CD4-positive, alpha-beta memory T cell (primary cell): ENCODE data around the gene FHIT. TPM values are rescaled to one million over a fixed set of nuclear protein-coding genes. Genes with fewer than 3 reads are reported as not detected.
"Not testable (repeated sequence)": the region's sequence is repeated elsewhere in the genome, so short reads cannot be mapped to it uniquely, and the experiment has no call there.

Experiments used
- CTCF ChIA-PET: fragments of 350-600 bp; sonication (Branson Sonifier 250); formaldehyde crosslinking; loops from one replicate; lab custom pipeline; 2021; ENCODE audit warnings: inconsistent platforms; ENCODE audit not compliant: partially characterized antibody; lab: Charles Lee
- POLR2A ChIA-PET: fragments of 350-600 bp; sonication (Branson Sonifier 250); formaldehyde crosslinking; loops from one replicate; lab custom pipeline; 2021; ENCODE audit not compliant: partially characterized antibody; lab: Charles Lee
- DNase-seq, 5 donors: peaks; one replicate each; pipeline versions ENCODE4 v3.0.0 to v3.0.0-alpha.2; 2020 to 2022; ENCODE audit warnings: mixed read lengths in 1 of 5
- H3K27ac ChIP-seq: one replicate; pipeline ENCODE4 v1.7.0; 2013; ENCODE audit warnings: low read depth, low read length
- H3K27me3 ChIP-seq: 2 replicates; pipeline ENCODE4 v1.7.0; 2013; ENCODE audit warnings: mild to moderate bottlenecking, low read length, moderate library complexity; ENCODE audit not compliant: insufficient read depth
- H3K36me3 ChIP-seq: 2 replicates; pipeline ENCODE4 v1.7.0; 2013; ENCODE audit warnings: mild to moderate bottlenecking, low read length, moderate library complexity; ENCODE audit not compliant: insufficient read depth
- H3K4me1 ChIP-seq: 2 replicates; pipeline ENCODE4 v1.7.0; 2013; ENCODE audit warnings: mild to moderate bottlenecking, low read length, moderate library complexity; ENCODE audit not compliant: insufficient read depth
- H3K4me3 ChIP-seq, 2 donors: one replicate each; pipeline ENCODE4 v1.7.0; 2013; ENCODE audit warnings: low read length in 2 of 2, mild to moderate bottlenecking in 1 of 2
- H3K9me3 ChIP-seq, 2 donors: one replicate each; pipeline ENCODE4 v1.7.0; 2013; ENCODE audit warnings: low read length in 2 of 2, control low read depth in 1 of 2; ENCODE audit not compliant: control insufficient read depth in 1 of 2
- H3K27ac Mint-ChIP-seq, 7 donors: one replicate each; pipeline ENCODE4 v1.8.0; 2020 to 2021; ENCODE audit warnings: mixed read lengths in 7 of 7, mild to moderate bottlenecking in 6 of 7, inconsistent platforms in 3 of 7, moderate library complexity in 3 of 7
- H3K27me3 Mint-ChIP-seq, 2 donors: one replicate each; pipeline ENCODE4 v1.8.0; 2020 to 2021; ENCODE audit warnings: mixed read lengths in 2 of 2
- H3K36me3 Mint-ChIP-seq, 2 donors: one replicate each; pipeline ENCODE4 v1.8.0; 2020 to 2021; ENCODE audit warnings: mixed read lengths in 2 of 2, inconsistent platforms in 1 of 2, mild to moderate bottlenecking in 1 of 2
- H3K4me1 Mint-ChIP-seq, 4 donors: one replicate each; pipeline ENCODE4 v1.8.0; 2020 to 2021; ENCODE audit warnings: mixed read lengths in 4 of 4, mild to moderate bottlenecking in 1 of 4
- H3K4me3 Mint-ChIP-seq, 8 donors: one replicate each; pipeline ENCODE4 v1.8.0; 2020 to 2021; ENCODE audit warnings: mixed read lengths in 8 of 8, mild to moderate bottlenecking in 7 of 8, moderate library complexity in 6 of 8, inconsistent platforms in 3 of 8
- H3K9me3 Mint-ChIP-seq, 8 donors: one replicate each; pipeline ENCODE4 v1.8.0; 2020 to 2021; ENCODE audit warnings: mixed read lengths in 8 of 8, mild to moderate bottlenecking in 5 of 8, inconsistent platforms in 3 of 8, moderate library complexity in 1 of 8
- intact Hi-C: fragments of 100-400 bp; cut with micrococcal nuclease; formaldehyde crosslinking; loops from one replicate; pipeline ENCODE4 v1.15.1; 2023
- polyA plus RNA-seq, 2 donors: library from polyadenylated mRNA; unstranded; fragments of 300-500 nt; fragmentation: Illumina TruSeq; gene quantifications; one replicate each; pipeline ENCODE4 v1.2.3, GENCODE V29; 2021
- total RNA-seq, 2 experiments: library from RNA; stranded (reverse); gene quantifications; one replicate each; pipeline ENCODE4 v1.2.3, GENCODE V29; 2021

The FHIT gene
- total and polyA plus RNA-seq, 4 experiments from 2014 or later: 8.5 to 58.7 (median 33.2) TPM

DNA sequence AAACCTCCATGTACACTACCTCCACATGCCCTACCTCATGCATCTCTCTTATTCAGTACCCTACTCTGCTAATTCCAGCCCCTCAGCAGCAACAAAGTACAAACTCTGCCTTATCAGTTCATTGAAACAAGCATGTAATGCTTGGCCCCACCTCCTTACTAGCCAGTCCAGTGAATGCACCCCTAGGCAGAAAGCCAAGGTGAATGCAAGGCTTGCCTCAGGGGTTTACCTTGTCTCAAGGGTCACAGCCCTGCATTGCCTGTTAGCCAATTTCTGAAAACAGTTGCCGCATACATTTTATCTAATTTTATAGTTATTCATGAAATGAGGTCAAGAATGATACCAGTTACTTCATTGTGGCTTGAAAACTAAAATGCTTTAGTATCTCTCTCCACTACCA, 576.4 kb downstream of the FHIT start:
- H3K27ac Mint-ChIP-seq: no peak overlapping the region
- Histone ChIP-seq H3K36me3 (no peaks in the 10 kb centered on the region), H3K4me1 (no peaks in the 10 kb centered on the region), H3K4me3 (no peak overlapping the region), H3K9me3 (no peaks in the 10 kb centered on the region), H3K27me3 (no peaks in the 10 kb centered on the region), H3K27ac (no peak overlapping the region)
- H3K27me3 Mint-ChIP-seq: peaks cover 0 to 1% of the 10 kb centered on the region in 2 donors
- DNase-seq: no peak
- no peaks in the 10 kb centered on the region for H3K36me3 Mint-ChIP-seq
- no peak overlapping the region for H3K4me3 Mint-ChIP-seq
- peaks cover 0 to 17% (median 1%) of the 10 kb centered on the region in 8 donors for H3K9me3 Mint-ChIP-seq
- POLR2A ChIA-PET: no interaction called here
- no peaks in the 10 kb centered on the region for H3K4me1 Mint-ChIP-seq
- CTCF ChIA-PET: no interaction called here
- intact Hi-C loops: no loop called here

DNA sequence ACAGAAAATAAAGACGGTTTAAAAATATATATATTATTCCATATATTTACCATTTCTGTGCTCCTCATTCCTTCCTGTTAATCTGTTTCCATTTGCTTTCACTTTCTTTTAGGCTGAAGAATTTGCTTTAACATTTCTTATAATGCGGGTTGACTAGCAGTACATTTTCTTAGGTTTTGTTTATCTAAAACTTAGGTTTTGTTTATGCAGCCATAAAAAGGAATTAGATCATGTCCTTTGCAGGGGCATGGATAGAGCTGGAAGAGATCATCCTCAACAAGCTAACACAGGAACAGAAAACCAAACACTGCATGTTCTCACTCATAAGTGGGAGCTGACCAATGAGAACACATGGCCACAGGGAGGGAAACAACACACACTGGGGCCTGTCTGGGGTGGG, 578.1 kb downstream of the FHIT start:
- Mint-ChIP-seq H3K27ac (peak overlapping the region in 1 of 7 donors; percentile 30), H3K4me1 (no peaks in the 10 kb centered on the region), H3K27me3 (peaks cover 0 to 1% of the 10 kb centered on the region in 2 donors), H3K36me3 (no peaks in the 10 kb centered on the region), H3K4me3 (no peak overlapping the region), H3K9me3 (peaks cover 0 to 19% (median 10%) of the 10 kb centered on the region in 8 donors)
- Histone ChIP-seq H3K4me1 (no peaks in the 10 kb centered on the region), H3K4me3 (no peak overlapping the region), H3K36me3 (no peaks in the 10 kb centered on the region), H3K27me3 (no peaks in the 10 kb centered on the region), H3K27ac (no peak overlapping the region), H3K9me3 (no peaks in the 10 kb centered on the region)
- ChIA-PET POLR2A (no interaction called here), CTCF (no interaction called here)
- intact Hi-C loops: no loop called here
- DNase-seq: no peak

DNA sequence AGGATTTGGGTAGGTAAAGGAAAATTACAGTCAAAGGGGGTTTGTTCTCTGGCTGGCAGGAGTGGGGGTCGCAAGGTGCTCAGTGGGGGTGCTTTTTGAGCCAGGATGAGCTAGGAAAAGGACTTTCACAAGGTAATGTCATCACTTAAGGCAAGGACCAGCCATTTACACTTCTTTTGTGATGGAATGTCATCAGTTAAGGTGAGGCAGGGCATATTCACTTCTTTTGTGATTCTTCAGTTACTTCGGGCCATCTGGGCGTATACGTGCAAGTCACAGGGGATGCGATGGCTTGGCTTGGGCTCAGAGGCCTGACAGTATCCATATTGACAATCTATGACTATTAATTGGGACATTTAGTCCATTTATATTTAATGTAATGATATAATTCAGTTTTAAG, 578.9 kb downstream of the FHIT start:
- POLR2A ChIA-PET, CTCF ChIA-PET, H3K4me3 Mint-ChIP-seq, H3K27me3 ChIP-seq, H3K27ac Mint-ChIP-seq, H3K36me3 Mint-ChIP-seq, H3K27me3 Mint-ChIP-seq, H3K4me1 ChIP-seq, H3K27ac ChIP-seq, H3K4me1 Mint-ChIP-seq, intact Hi-C loops, H3K9me3 ChIP-seq, DNase-seq, H3K4me3 ChIP-seq, H3K36me3 ChIP-seq: not testable (repeated sequence)
- H3K9me3 Mint-ChIP-seq: peaks cover 0 to 21% (median 10%) of the 10 kb centered on the region in 8 donors

DNA sequence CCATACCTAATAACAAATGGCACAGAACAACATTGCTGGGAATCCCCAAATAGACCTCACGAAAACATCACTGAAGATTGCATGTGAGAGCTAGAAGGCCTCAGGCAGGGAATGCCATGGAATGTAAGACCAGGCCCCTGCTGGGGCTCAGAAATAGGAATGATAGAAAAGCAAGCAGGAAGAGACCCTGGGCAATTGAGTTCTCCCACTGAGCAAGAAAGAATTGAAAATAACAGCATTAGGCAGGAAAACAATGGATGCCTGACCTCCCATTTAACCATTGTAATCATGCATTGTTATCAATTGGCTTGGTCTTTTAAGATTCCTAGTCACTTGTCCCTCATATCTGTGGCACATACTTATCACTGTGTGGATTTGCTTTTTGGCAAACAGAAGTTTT, 581.6 kb downstream of the FHIT start:
- Mint-ChIP-seq H3K27ac (no peak overlapping the region), H3K36me3 (peaks cover 0 to 3% of the 10 kb centered on the region in 2 donors), H3K4me1 (no peaks in the 10 kb centered on the region), H3K4me3 (no peak overlapping the region), H3K9me3 (peaks cover 2 to 32% (median 24%) of the 10 kb centered on the region in 8 donors), H3K27me3 (no peaks in the 10 kb centered on the region)
- intact Hi-C loops: no loop called here
- POLR2A ChIA-PET: no interaction called here
- Histone ChIP-seq H3K27ac (no peak overlapping the region), H3K4me3 (no peak overlapping the region), H3K36me3 (no peaks in the 10 kb centered on the region), H3K4me1 (no peaks in the 10 kb centered on the region), H3K9me3 (no peaks in the 10 kb centered on the region), H3K27me3 (no peaks in the 10 kb centered on the region)
- DNase-seq: no peak
- CTCF ChIA-PET: no interaction called here

DNA sequence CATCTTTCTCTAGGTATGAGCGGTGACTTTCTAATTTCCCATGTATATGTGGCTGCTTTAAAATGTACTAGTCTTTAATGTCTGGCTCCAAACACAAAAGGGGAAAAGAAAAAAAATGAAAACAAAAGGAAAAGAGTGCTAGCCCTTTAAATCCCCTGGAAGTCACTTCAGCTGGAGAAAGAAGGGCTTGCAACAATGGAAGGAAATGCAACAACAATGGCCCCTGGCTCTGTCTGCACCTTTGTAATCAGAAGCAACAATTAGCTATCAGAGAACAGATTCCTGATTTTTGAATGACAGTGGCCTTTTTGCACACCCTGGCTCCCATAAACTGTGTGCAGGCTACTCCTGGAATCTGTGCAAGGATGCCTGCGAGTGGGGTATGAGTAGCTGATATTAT, 591.2 kb downstream of the FHIT start:
- DNase-seq: no peak
- ChIA-PET CTCF (no interaction called here), POLR2A (no interaction called here)
- Histone ChIP-seq H3K27me3 (no peaks in the 10 kb centered on the region), H3K27ac (no peak overlapping the region), H3K36me3 (no peaks in the 10 kb centered on the region), H3K9me3 (no peaks in the 10 kb centered on the region), H3K4me3 (no peak overlapping the region), H3K4me1 (no peaks in the 10 kb centered on the region)
- H3K9me3 Mint-ChIP-seq: peaks cover 2 to 56% (median 24%) of the 10 kb centered on the region in 8 donors
- no peak overlapping the region for H3K4me3 Mint-ChIP-seq
- intact Hi-C loops: no loop called here
- H3K4me1 Mint-ChIP-seq: no peaks in the 10 kb centered on the region
- no peaks in the 10 kb centered on the region for H3K36me3 Mint-ChIP-seq
- no peaks in the 10 kb centered on the region for H3K27me3 Mint-ChIP-seq
- no peak overlapping the region for H3K27ac Mint-ChIP-seq

DNA sequence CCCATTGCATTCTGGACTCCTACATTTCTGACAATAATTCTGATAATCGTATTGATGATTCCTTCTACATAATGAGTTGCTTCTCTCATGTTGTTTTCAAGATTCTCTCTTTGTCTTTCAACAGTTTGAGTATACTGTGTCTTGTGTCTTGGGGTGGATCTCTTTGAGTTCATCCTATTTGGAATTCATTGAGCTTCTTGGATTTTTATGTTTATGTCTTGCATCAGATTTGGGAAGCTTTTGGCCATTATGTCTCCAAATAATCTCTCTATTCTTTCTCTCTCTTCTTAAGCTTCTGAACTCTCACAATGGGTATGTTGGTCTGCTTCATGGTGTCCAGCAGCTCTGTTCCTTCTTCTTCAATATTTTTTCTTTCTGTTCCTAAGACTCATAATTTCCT, 592.2 kb downstream of the FHIT start:
- H3K4me1 ChIP-seq: no peaks in the 10 kb centered on the region
- ChIA-PET CTCF (no interaction called here), POLR2A (no interaction called here)
- H3K27me3 ChIP-seq: no peaks in the 10 kb centered on the region
- Mint-ChIP-seq H3K27me3 (no peaks in the 10 kb centered on the region), H3K4me1 (no peaks in the 10 kb centered on the region), H3K36me3 (no peaks in the 10 kb centered on the region), H3K9me3 (peaks cover 2 to 47% (median 21%) of the 10 kb centered on the region in 8 donors), H3K27ac (no peak overlapping the region), H3K4me3 (no peak overlapping the region)
- no peaks in the 10 kb centered on the region for H3K36me3 ChIP-seq
- no peak overlapping the region for H3K4me3 ChIP-seq
- intact Hi-C loops: no loop called here
- H3K9me3 ChIP-seq: no peaks in the 10 kb centered on the region
- H3K27ac ChIP-seq: no peak overlapping the region
- no peak for DNase-seq

DNA sequence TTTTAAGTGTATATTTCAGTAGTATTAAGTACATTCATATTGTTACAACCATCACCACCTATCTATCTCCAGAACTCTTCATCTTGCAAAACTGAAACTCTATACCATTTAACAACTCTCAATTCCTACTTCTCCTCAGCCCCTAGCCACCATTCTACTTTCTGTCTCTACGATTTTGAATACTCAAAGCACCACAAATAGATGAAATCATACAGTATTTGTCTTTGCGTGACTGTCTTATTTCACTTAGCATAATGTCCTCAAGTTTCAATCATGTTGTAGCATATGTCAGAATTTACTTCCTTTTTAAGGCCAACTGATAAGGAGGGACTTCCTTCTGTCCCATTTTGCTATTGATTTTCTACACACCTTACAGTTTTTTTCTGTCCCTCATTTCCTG, 593.3 kb downstream of the FHIT start:
- H3K4me3 ChIP-seq: no peak overlapping the region
- no peaks in the 10 kb centered on the region for H3K4me1 ChIP-seq
- Mint-ChIP-seq H3K27ac (no peak overlapping the region), H3K27me3 (no peaks in the 10 kb centered on the region), H3K4me1 (no peaks in the 10 kb centered on the region), H3K4me3 (no peak overlapping the region), H3K9me3 (peaks cover 2 to 43% (median 21%) of the 10 kb centered on the region in 8 donors), H3K36me3 (no peaks in the 10 kb centered on the region)
- no peaks in the 10 kb centered on the region for H3K9me3 ChIP-seq
- H3K27ac ChIP-seq: no peak overlapping the region
- CTCF ChIA-PET: no interaction called here
- H3K36me3 ChIP-seq: no peaks in the 10 kb centered on the region
- no peaks in the 10 kb centered on the region for H3K27me3 ChIP-seq
- no peak for DNase-seq
- POLR2A ChIA-PET: no interaction called here
- intact Hi-C loops: no loop called here

DNA sequence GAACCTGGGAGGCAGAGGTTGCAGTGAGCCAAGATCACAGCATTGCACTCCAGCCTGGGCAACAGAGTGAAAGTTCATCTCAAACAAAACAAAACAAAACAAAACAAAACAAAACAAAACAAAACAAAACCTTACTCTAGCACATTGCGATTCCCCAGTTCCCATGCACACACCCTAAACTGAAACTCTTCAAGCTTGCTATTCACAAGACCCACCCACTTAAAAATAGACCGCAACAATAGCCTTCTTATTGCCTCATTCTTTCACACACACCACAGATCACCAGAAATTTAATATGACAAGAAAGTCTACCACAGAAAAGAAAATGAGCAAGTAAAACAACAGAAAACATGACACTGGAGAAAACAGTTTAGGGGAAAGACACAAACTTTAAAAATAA, 598.4 kb downstream of the FHIT start:
- intact Hi-C loops: no loop called here
- H3K4me1 Mint-ChIP-seq: no peaks in the 10 kb centered on the region
- ChIA-PET CTCF (interaction anchor here (0.6 kb wide), 1 partner anchor 795 kb away, joined by 3 read pairs; no protein-coding TSS in a partner anchor), POLR2A (no interaction called here)
- H3K27me3 Mint-ChIP-seq: no peaks in the 10 kb centered on the region
- Histone ChIP-seq H3K27ac (no peak overlapping the region), H3K4me3 (no peak overlapping the region), H3K27me3 (no peaks in the 10 kb centered on the region), H3K9me3 (no peaks in the 10 kb centered on the region), H3K4me1 (no peaks in the 10 kb centered on the region), H3K36me3 (no peaks in the 10 kb centered on the region)
- H3K27ac Mint-ChIP-seq: peak overlapping the region in 1 of 7 donors; percentile 37
- no peak for DNase-seq
- H3K9me3 Mint-ChIP-seq: peaks cover 0 to 10% (median 2%) of the 10 kb centered on the region in 8 donors
- no peak overlapping the region for H3K4me3 Mint-ChIP-seq
- H3K36me3 Mint-ChIP-seq: no peaks in the 10 kb centered on the region
